Endothelial cell of umbilical vein (primary cell): Measurements from ENCODE around the gene DEFB124. TPM values are rescaled to one million over a fixed set of nuclear protein-coding genes. Genes with fewer than 3 reads are reported as not detected.

ENCODE experiments used
- BruUV-seq: library from RNA; stranded (reverse); fragments of 400-500 nt; replicated peaks from 2 replicates; lab custom pipeline; 2021; lab: Mats Ljungman, UMichigan
- CTCF ChIA-PET: fragments of 300-600, 350-600 bp; sonication (Branson Sonifier 250); formaldehyde crosslinking; loops from one replicate; lab custom pipeline; 2021; ENCODE audit warnings: antibody characterized with exemption, inconsistent platforms; lab: Charles Lee
- POLR2A ChIA-PET: fragments of 300-600, 350-600 bp; sonication (Branson Sonifier 250); formaldehyde crosslinking; loops from one replicate; lab custom pipeline; 2021; ENCODE audit warnings: antibody characterized with exemption, inconsistent platforms; lab: Charles Lee
- DNase-seq: peaks from one replicate; pipeline ENCODE4 v3.0.0-alpha.2; 2011; ENCODE audit warnings: low read depth, low spot score
- FAIRE-seq: peaks from 2 replicates; lab custom pipeline; 2011; peaks lifted over from hg19 to GRCh38; lab: Jason Lieb, UNC
- H2AFZ ChIP-seq: 2 replicates; pipeline ENCODE4 v1.6.0; 2012; ENCODE audit warnings: low read depth, low read length, control low read depth, inconsistent platforms
- H3K27ac ChIP-seq: 2 replicates; pipeline ENCODE4 v1.5.1; 2011; ENCODE audit warnings: low read depth, mild to moderate bottlenecking, control low read depth, low read length, moderate library complexity; ENCODE audit not compliant: insufficient read depth
- H3K27me3 ChIP-seq, 2 experiments: 2 replicates each; pipeline versions ENCODE4 v1.6.0 to v1.6.1; 2011; ENCODE audit warnings: low read length in 2 of 2, mixed read lengths in 1 of 2; ENCODE audit not compliant: control insufficient read depth in 2 of 2, insufficient read depth in 2 of 2
- H3K36me3 ChIP-seq, 2 experiments: 2 replicates in 1 of 2; 3 replicates in 1 of 2; pipeline ENCODE4 v1.5.1; 2011; ENCODE audit warnings: low read length in 2 of 2, mild to moderate bottlenecking in 1 of 2, moderate library complexity in 1 of 2; ENCODE audit not compliant: control insufficient read depth in 2 of 2, insufficient read depth in 2 of 2; ENCODE audit errors: extremely low read depth in 1 of 2
- H3K4me1 ChIP-seq: 3 replicates; pipeline ENCODE4 v1.5.1; 2011; ENCODE audit warnings: mild to moderate bottlenecking, low read length; ENCODE audit not compliant: control insufficient read depth, insufficient read depth; ENCODE audit errors: extremely low read depth
- H3K4me2 ChIP-seq: 2 replicates; pipeline ENCODE4 v1.6.1; 2011; ENCODE audit warnings: low read length, control low read depth, mixed read lengths; ENCODE audit not compliant: insufficient read depth
- H3K4me3 ChIP-seq, 3 experiments: fragments of 200-600 bp in 1 of 3; sonication (generic), shearing (Covaris generic) in 1 of 3; replicated peaks in 1 of 3; 2 replicates each; pipeline ENCODE4 v1.5.1; 2011 to 2016; ENCODE audit warnings: control low read depth in 3 of 3, low read length in 3 of 3, mild to moderate bottlenecking in 2 of 3, inconsistent platforms in 1 of 3, low read depth in 1 of 3, moderate library complexity in 1 of 3; ENCODE audit not compliant: insufficient read depth in 1 of 3
- H3K79me2 ChIP-seq: 2 replicates; pipeline ENCODE4 v1.6.0; 2012; ENCODE audit warnings: low read length, inconsistent platforms; ENCODE audit not compliant: control insufficient read depth, insufficient read depth
- H3K9ac ChIP-seq: replicated peaks from 2 replicates; pipeline ENCODE3; 2011; ENCODE audit warnings: low read length, control low read depth; ENCODE audit not compliant: insufficient read depth; ENCODE audit errors: extremely low read depth
- H3K9me1 ChIP-seq: replicated peaks from 3 replicates; pipeline ENCODE4 v1.6.0; 2011; ENCODE audit warnings: mild to moderate bottlenecking, low read length; ENCODE audit not compliant: control insufficient read depth, insufficient read depth; ENCODE audit errors: extremely low read depth
- H3K9me3 ChIP-seq: replicated peaks from 2 replicates; pipeline ENCODE4 v1.5.1; 2012; ENCODE audit warnings: low read length, inconsistent platforms; ENCODE audit not compliant: control insufficient read depth, insufficient read depth
- H4K20me1 ChIP-seq: replicated peaks from 2 replicates; pipeline ENCODE3; 2011; ENCODE audit warnings: mild to moderate bottlenecking, low read length; ENCODE audit not compliant: control insufficient read depth, insufficient read depth; ENCODE audit errors: extremely low read depth
- EZH2 ChIP-seq: IDR thresholded peaks from 2 replicates; pipeline ENCODE4 v1.6.1; 2012; ENCODE audit warnings: borderline replicate concordance, low read depth, mild to moderate bottlenecking, moderate library complexity, low read length, inconsistent platforms; ENCODE audit not compliant: severe bottlenecking
- FOS ChIP-seq: IDR thresholded peaks from 2 replicates; pipeline ENCODE4 v1.6.1; 2011; ENCODE audit warnings: mild to moderate bottlenecking, low read length, moderate library complexity, borderline replicate concordance; ENCODE audit not compliant: insufficient read depth
- GATA2 ChIP-seq: IDR thresholded peaks from 2 replicates; pipeline ENCODE4 v1.7.0; 2011; ENCODE audit warnings: low read depth, mild to moderate bottlenecking, moderate library complexity, mixed read lengths, low read length; ENCODE audit not compliant: insufficient read length, insufficient read depth
- JUN ChIP-seq: IDR thresholded peaks from 2 replicates; pipeline ENCODE4 v1.6.1; 2011; ENCODE audit warnings: borderline replicate concordance, low read depth; ENCODE audit not compliant: insufficient read length, insufficient read depth
- MYC ChIP-seq: IDR thresholded peaks from one replicate; pipeline ENCODE4 v1.6.1; 2011; ENCODE audit warnings: mild to moderate bottlenecking, low read depth, low read length
- POLR2A ChIP-seq: IDR thresholded peaks from 2 replicates; pipeline ENCODE4 v1.6.1; 2012; ENCODE audit warnings: low read depth, mild to moderate bottlenecking, control low read depth, low read length
- POLR2AphosphoS5 ChIP-seq: IDR thresholded peaks from 2 replicates; pipeline ENCODE4 v1.6.1; 2012; ENCODE audit warnings: low read depth, mild to moderate bottlenecking, control low read depth, low read length, moderate library complexity; ENCODE audit not compliant: insufficient read depth
- dilution Hi-C: fragments of 300-500 bp; cut with MboI; formaldehyde crosslinking; loops from one replicate; pipeline ENCODE4 v1.15.0; 2019; ENCODE audit warnings: low sequenced_read_pairs; ENCODE audit not compliant: extremely low pct_ligation_motif_present
- intact Hi-C: fragments of 100-400 bp; cut with micrococcal nuclease; formaldehyde crosslinking; loops from one replicate; pipeline ENCODE4 v1.10.0; 2022
- polyA plus RNA-seq, 4 experiments: library from polyadenylated mRNA; depleted of rRNA in 3 of 4; stranded (reverse) in 3 of 4; unstranded in 1 of 4; fragments of >200 nt; gene quantifications; 2 replicates each; pipeline versions ENCODE4 v1.2.1 to v1.2.3, GENCODE V29; 2011 to 2012; ENCODE audit warnings: missing spikeins in 1 of 4
- total RNA-seq: library from RNA; stranded (reverse); gene quantifications from 2 replicates; pipeline ENCODE4 v1.2.3, GENCODE V29; 2021
- TF ChIP-seq, protein P1 (sequence below), 2 donors: IDR thresholded peaks; 1 replicate in 1 of 2; 2 replicates in 1 of 2; pipeline ENCODE4 v1.5.1; 2011; ENCODE audit warnings: low read length in 2 of 2, mild to moderate bottlenecking in 2 of 2, moderate library complexity in 2 of 2, control low read depth in 1 of 2, inconsistent platforms in 1 of 2, low read depth in 1 of 2; ENCODE audit not compliant: insufficient read depth in 1 of 2; ENCODE audit errors: extremely low read depth in 1 of 2
- TF ChIP-seq, protein P2 (sequence below): IDR thresholded peaks from 2 replicates; pipeline ENCODE4 v1.6.1; 2011; ENCODE audit not compliant: insufficient read depth, insufficient read length

Gene DEFB124
- total and polyA plus RNA-seq, 2 donors (not counting 3 experiments of a cell fraction or from before 2014, with no cell fraction given), result not detected

DNA sequence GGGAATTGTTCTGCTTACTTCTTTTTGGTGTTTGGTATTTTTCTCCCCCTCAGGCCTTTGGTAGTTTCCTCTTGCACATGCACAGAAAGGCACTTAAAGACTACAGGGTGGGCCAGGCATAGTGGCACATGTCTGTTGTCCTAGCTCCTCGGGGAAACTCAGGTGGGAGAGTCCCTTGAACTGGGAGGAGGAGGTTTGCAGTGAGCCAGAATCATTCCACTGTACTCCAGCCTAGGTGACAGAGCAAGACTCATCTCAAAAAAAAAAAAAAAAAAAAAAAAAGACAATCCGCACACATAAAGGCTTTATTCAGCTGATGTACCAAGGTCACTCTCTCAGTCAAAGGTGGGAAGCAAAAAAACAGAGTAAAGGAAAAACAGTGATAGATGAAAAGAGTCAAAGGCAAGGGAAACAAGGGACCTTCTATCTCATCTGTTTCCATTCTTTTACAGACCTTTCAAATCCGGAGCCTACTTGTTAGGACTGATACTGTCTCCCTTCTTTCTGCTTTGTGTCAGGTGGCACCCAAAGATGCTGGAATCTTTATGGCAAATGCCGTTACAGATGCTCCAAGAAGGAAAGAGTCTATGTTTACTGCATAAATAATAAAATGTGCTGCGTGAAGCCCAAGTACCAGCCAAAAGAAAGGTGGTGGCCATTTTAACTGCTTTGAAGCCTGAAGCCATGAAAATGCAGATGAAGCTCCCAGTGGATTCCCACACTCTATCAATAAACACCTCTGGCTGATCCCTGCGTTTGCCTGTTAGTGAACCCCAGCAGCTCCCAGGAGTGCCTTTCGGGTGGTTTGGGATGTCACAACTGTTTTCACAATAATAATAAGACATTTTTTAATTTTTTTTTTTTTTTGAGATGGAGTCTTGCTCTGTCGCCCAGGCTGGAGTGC, 25.2 kb downstream of the DEFB124 start:
- H3K4me1 ChIP-seq, result no peaks in the 10 kb centered on the region
- BruUV-seq, result no TSS peak
- no peak for TF ChIP-seq POLR2AphosphoS5
- TF ChIP-seq, protein P1, sequence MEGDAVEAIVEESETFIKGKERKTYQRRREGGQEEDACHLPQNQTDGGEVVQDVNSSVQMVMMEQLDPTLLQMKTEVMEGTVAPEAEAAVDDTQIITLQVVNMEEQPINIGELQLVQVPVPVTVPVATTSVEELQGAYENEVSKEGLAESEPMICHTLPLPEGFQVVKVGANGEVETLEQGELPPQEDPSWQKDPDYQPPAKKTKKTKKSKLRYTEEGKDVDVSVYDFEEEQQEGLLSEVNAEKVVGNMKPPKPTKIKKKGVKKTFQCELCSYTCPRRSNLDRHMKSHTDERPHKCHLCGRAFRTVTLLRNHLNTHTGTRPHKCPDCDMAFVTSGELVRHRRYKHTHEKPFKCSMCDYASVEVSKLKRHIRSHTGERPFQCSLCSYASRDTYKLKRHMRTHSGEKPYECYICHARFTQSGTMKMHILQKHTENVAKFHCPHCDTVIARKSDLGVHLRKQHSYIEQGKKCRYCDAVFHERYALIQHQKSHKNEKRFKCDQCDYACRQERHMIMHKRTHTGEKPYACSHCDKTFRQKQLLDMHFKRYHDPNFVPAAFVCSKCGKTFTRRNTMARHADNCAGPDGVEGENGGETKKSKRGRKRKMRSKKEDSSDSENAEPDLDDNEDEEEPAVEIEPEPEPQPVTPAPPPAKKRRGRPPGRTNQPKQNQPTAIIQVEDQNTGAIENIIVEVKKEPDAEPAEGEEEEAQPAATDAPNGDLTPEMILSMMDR (IDR thresholded peaks at IDR 0.05; ENCODE audit: extremely low read depth in 1 of 2, insufficient read depth in 1 of 2, low read depth in 1 of 2, low read length in 2 of 2), result no peak
- TF ChIP-seq, protein P2, sequence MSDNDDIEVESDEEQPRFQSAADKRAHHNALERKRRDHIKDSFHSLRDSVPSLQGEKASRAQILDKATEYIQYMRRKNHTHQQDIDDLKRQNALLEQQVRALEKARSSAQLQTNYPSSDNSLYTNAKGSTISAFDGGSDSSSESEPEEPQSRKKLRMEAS, result no peak
- no peak for TF ChIP-seq EZH2
- TF ChIP-seq POLR2A, result no peak
- no peak for TF ChIP-seq JUN
- no peak for TF ChIP-seq FOS
- no peak for TF ChIP-seq MYC
- TF ChIP-seq GATA2, result no peak
- CTCF ChIA-PET, result interaction anchor here (0.6 to 2.9 kb wide), 2 partner anchors 10 to 54 kb away, joined by 3 to 17 read pairs; no protein-coding TSS in a partner anchor
- no peaks in the 10 kb centered on the region for H4K20me1 ChIP-seq
- POLR2A ChIA-PET, result no interaction called here
- H3K36me3 ChIP-seq, result no peaks in the 10 kb centered on the region
- dilution Hi-C loops, result no loop called here
- no peak overlapping the region for H2AFZ ChIP-seq
- H3K27me3 ChIP-seq, result no peaks in the 10 kb centered on the region
- H3K4me3 ChIP-seq, result no peak overlapping the region
- DNase-seq (no peak), FAIRE-seq (no peak)
- no peak overlapping the region for H3K4me2 ChIP-seq
- no peaks in the 10 kb centered on the region for H3K9me1 ChIP-seq
- no peaks in the 10 kb centered on the region for H3K79me2 ChIP-seq
- no peak overlapping the region for H3K27ac ChIP-seq
- no peaks in the 10 kb centered on the region for H3K9me3 ChIP-seq
- no peak overlapping the region for H3K9ac ChIP-seq
- intact Hi-C loops, result no loop called here
